Fibroblast of lung (primary cell): ENCODE data around the gene PSMD2. TPM values are rescaled to one million over a fixed set of nuclear protein-coding genes. Genes with fewer than 3 reads are reported as not detected.

Experiments used
- DNase-seq, 2 donors: peaks; one replicate each; pipeline versions ENCODE4 v3.0.0 to v3.0.0-alpha.2; 2010; ENCODE audit warnings: low read depth in 2 of 2
- H2AFZ ChIP-seq: 2 replicates; pipeline ENCODE4 v1.5.1; 2012; ENCODE audit warnings: low read length, control low read depth, inconsistent platforms
- H3K27ac ChIP-seq: 2 replicates; pipeline ENCODE4 v1.5.1; 2011; ENCODE audit warnings: low read length, control low read depth; ENCODE audit not compliant: insufficient read depth
- H3K27me3 ChIP-seq: 2 replicates; pipeline ENCODE4 v1.5.1; 2011; ENCODE audit warnings: mild to moderate bottlenecking, low read length; ENCODE audit not compliant: control insufficient read depth, insufficient read depth
- H3K36me3 ChIP-seq: 2 replicates; pipeline ENCODE4 v1.5.1; 2011; ENCODE audit warnings: low read length; ENCODE audit not compliant: control insufficient read depth, insufficient read depth
- H3K4me1 ChIP-seq: 2 replicates; pipeline ENCODE4 v1.5.1; 2011; ENCODE audit warnings: low read length; ENCODE audit not compliant: control insufficient read depth, insufficient read depth; ENCODE audit errors: extremely low read depth
- H3K4me2 ChIP-seq: 2 replicates; pipeline ENCODE4 v1.5.1; 2011; ENCODE audit warnings: low read length, control low read depth; ENCODE audit not compliant: insufficient read depth; ENCODE audit errors: extremely low read depth
- H3K4me3 ChIP-seq, 4 experiments: fragments of 200-600 bp in 1 of 4; sonication (generic) in 1 of 4; replicated peaks in 1 of 4; 2 replicates each; pipeline ENCODE4 v1.5.1; 2011 to 2016; ENCODE audit warnings: low read length in 4 of 4, low read depth in 3 of 4, mild to moderate bottlenecking in 3 of 4, control low read depth in 2 of 4, inconsistent platforms in 1 of 4, mixed read lengths in 1 of 4; ENCODE audit not compliant: insufficient read depth in 1 of 4; ENCODE audit errors: control extremely low read depth in 1 of 4
- H3K79me2 ChIP-seq: 2 replicates; pipeline ENCODE4 v1.5.1; 2012; ENCODE audit warnings: mild to moderate bottlenecking, low read length, inconsistent platforms; ENCODE audit not compliant: control insufficient read depth, insufficient read depth
- H3K9ac ChIP-seq: 2 replicates; pipeline ENCODE4 v1.5.1; 2011; ENCODE audit warnings: mild to moderate bottlenecking, low read length, control low read depth; ENCODE audit not compliant: insufficient read depth
- H3K9me3 ChIP-seq: 2 replicates; pipeline ENCODE4 v1.5.1; 2012; ENCODE audit warnings: low read depth, low read length; ENCODE audit not compliant: control insufficient read depth, insufficient read depth
- H4K20me1 ChIP-seq: 2 replicates; pipeline ENCODE4 v1.5.1; 2011; ENCODE audit warnings: low read length; ENCODE audit not compliant: control insufficient read depth, insufficient read depth; ENCODE audit errors: extremely low read depth
- CTCF ChIP-seq, 2 donors: IDR thresholded peaks in 1 of 2; conservative IDR thresholded peaks in 1 of 2; 1 replicate in 1 of 2; 2 replicates in 1 of 2; pipeline ENCODE4 v1.5.1; 2011 to 2012; ENCODE audit warnings: low read length in 2 of 2, control low read depth in 1 of 2, inconsistent platforms in 1 of 2, low read depth in 1 of 2, mild to moderate bottlenecking in 1 of 2
- EZH2 ChIP-seq: IDR thresholded peaks from 2 replicates; pipeline ENCODE4 v1.5.1; 2012; ENCODE audit warnings: low read length, control low read depth, mild to moderate bottlenecking; ENCODE audit errors: missing control alignments
- polyA plus RNA-seq, 2 donors: library from polyadenylated mRNA; depleted of rRNA in 1 of 2; stranded (reverse) in 1 of 2; unstranded in 1 of 2; fragments of >200 nt; gene quantifications; 2 replicates each; pipeline ENCODE4 v1.2.1, GENCODE V29; 2011 to 2012; ENCODE audit warnings: missing spikeins in 1 of 2
- total RNA-seq: library from RNA; depleted of rRNA; stranded (reverse); fragments of >200 nt; gene quantifications from 2 replicates; pipeline ENCODE4 v1.2.1, GENCODE V29; 2014

PSMD2 gene
- total and polyA plus RNA-seq, 2 donors (not counting 1 experiment from before 2014, with no cell fraction given) = 188 to 429 TPM

GRCh38 chr3:184291738-184292445 lies 7.1 kb upstream of the PSMD2 start:
- no peak overlapping the region for H3K4me2 ChIP-seq
- no peak overlapping the region for H3K4me3 ChIP-seq
- no peaks in the 10 kb centered on the region for H4K20me1 ChIP-seq
- TF ChIP-seq EZH2 (no peak), CTCF (conservative IDR thresholded peaks at IDR 0.05 in 1 of 2, IDR thresholded peaks at IDR 0.05 in 1 of 2; ENCODE audit: low read depth in 1 of 2, low read length in 2 of 2) (no peak)
- H3K9ac ChIP-seq = no peak overlapping the region
- H3K27me3 ChIP-seq = peaks cover 7% of the 10 kb centered on the region
- no peak overlapping the region for H2AFZ ChIP-seq
- H3K79me2 ChIP-seq = no peaks in the 10 kb centered on the region
- no peak for DNase-seq
- no peaks in the 10 kb centered on the region for H3K4me1 ChIP-seq
- H3K27ac ChIP-seq = no peak overlapping the region
- H3K36me3 ChIP-seq = no peaks in the 10 kb centered on the region
- H3K9me3 ChIP-seq = no peaks in the 10 kb centered on the region

GRCh38 chr3:184295771-184296170 lies 3.3 kb upstream of the PSMD2 start:
- no peak for TF ChIP-seq CTCF (conservative IDR thresholded peaks at IDR 0.05 in 1 of 2, IDR thresholded peaks at IDR 0.05 in 1 of 2; ENCODE audit: low read depth in 1 of 2, low read length in 2 of 2)
- no peak for TF ChIP-seq EZH2
- H3K4me3 ChIP-seq = no peak overlapping the region
- H3K9ac ChIP-seq = no peak overlapping the region
- peaks cover 5% of the 10 kb centered on the region for H3K4me1 ChIP-seq
- peaks cover 17% of the 10 kb centered on the region for H3K79me2 ChIP-seq
- H3K9me3 ChIP-seq = no peaks in the 10 kb centered on the region
- no peak overlapping the region for H3K4me2 ChIP-seq
- H4K20me1 ChIP-seq = no peaks in the 10 kb centered on the region
- H3K36me3 ChIP-seq = no peaks in the 10 kb centered on the region
- H2AFZ ChIP-seq = no peak overlapping the region
- no peak for DNase-seq
- peaks cover 7% of the 10 kb centered on the region for H3K27me3 ChIP-seq
- no peak overlapping the region for H3K27ac ChIP-seq

- H3K27ac ChIP-seq = no peak overlapping the region
- H3K79me2 ChIP-seq = peaks cover 24% of the 10 kb centered on the region
- H3K9me3 ChIP-seq = no peaks in the 10 kb centered on the region
- no peak overlapping the region for H3K9ac ChIP-seq
- no peak overlapping the region for H2AFZ ChIP-seq
- H3K4me2 ChIP-seq = no peak overlapping the region
- TF ChIP-seq EZH2 (no peak), CTCF (conservative IDR thresholded peaks at IDR 0.05 in 1 of 2, IDR thresholded peaks at IDR 0.05 in 1 of 2; ENCODE audit: low read depth in 1 of 2, low read length in 2 of 2) (no peak)
- H3K4me3 ChIP-seq = no peak overlapping the region
- peaks cover under 1% of the 10 kb centered on the region for H3K36me3 ChIP-seq
- peaks cover 7% of the 10 kb centered on the region for H3K27me3 ChIP-seq
- DNase-seq = no peak
- peaks cover 5% of the 10 kb centered on the region for H3K4me1 ChIP-seq
- no peaks in the 10 kb centered on the region for H4K20me1 ChIP-seq
Measured at GRCh38 chr3:184296616-184297015, 2.4 kb upstream of the PSMD2 start.
